Left lung (tissue), 10 donors: Measurements from ENCODE around the gene B3GALT2. TPM values are rescaled to one million over a fixed set of nuclear protein-coding genes. Genes with fewer than 3 reads are reported as not detected.

ENCODE experiments used
- ATAC-seq: fragments of 200-7000 bp; cut with Tn5 transposase; one replicate; pipeline ENCODE4 v1.9.1; 2020; ENCODE audit warnings: moderate library complexity
- DNase-seq, 4 donors: peaks; one replicate each; pipeline ENCODE4 v3.0.0-alpha.2; 2013 to 2020
- H3K27ac ChIP-seq, 2 donors: fragments of 200-600 bp; sonication (generic) in 1 of 2; one replicate each; pipeline versions ENCODE4 v1.5.0 to v1.8.0; 2020 to 2021
- H3K27me3 ChIP-seq, 2 donors: fragments of 200-600 bp; sonication (generic) in 1 of 2; one replicate each; pipeline versions ENCODE4 v1.5.0 to v1.8.0; 2020 to 2021
- H3K36me3 ChIP-seq, 2 donors: fragments of 200-600 bp; sonication (generic) in 1 of 2; one replicate each; pipeline versions ENCODE4 v1.5.0 to v1.8.0; 2020 to 2021
- H3K4me1 ChIP-seq, 2 donors: fragments of 200-600 bp; one replicate each; pipeline ENCODE4 v1.8.0; 2021
- H3K4me3 ChIP-seq, 2 donors: fragments of 200-600 bp; sonication (generic) in 1 of 2; one replicate each; pipeline versions ENCODE4 v1.5.0 to v1.8.0; 2020 to 2021; ENCODE audit warnings: mild to moderate bottlenecking in 1 of 2
- H3K9me3 ChIP-seq, 2 donors: fragments of 200-600 bp; sonication (generic) in 1 of 2; one replicate each; pipeline versions ENCODE4 v1.5.0 to v1.8.0; 2020 to 2021
- intact Hi-C, 2 donors: fragments of 100-400 bp; cut with DNase I; formaldehyde crosslinking; loops; one replicate each; pipeline versions ENCODE4 v1.11.2 to v1.14.2; 2022
- polyA plus RNA-seq, 6 donors: library from polyadenylated mRNA; unstranded; fragments of 120-200 nt; gene quantifications; one replicate each; pipeline ENCODE4 v1.2.1, GENCODE V29; 2013; ENCODE audit not compliant: insufficient read length in 6 of 6
- total RNA-seq, 2 donors: library from RNA; stranded (reverse); fragmentation: NEBNext Ultra II Directional; extraction: Animal tissue kit (Norgen Biotek cat#: 25700); gene quantifications; one replicate each; pipeline ENCODE4 v1.2.1, GENCODE V29; 2021
- TF ChIP-seq, protein P1 (sequence below), 2 donors: fragments of 200-600 bp; sonication (generic) in 1 of 2; IDR thresholded peaks; one replicate each; pipeline versions ENCODE4 v1.5.0 to v1.8.0; 2021; ENCODE audit warnings: antibody characterized with exemption in 2 of 2
- donor health status: DM: no; HTN: yes; CAD: no.
- donor health status: DM: no; HTN: no; CAD: no.

B3GALT2 gene
- total and polyA plus RNA-seq, 8 donors = 1.9 to 26.5 (median 18.6) TPM

DNA sequence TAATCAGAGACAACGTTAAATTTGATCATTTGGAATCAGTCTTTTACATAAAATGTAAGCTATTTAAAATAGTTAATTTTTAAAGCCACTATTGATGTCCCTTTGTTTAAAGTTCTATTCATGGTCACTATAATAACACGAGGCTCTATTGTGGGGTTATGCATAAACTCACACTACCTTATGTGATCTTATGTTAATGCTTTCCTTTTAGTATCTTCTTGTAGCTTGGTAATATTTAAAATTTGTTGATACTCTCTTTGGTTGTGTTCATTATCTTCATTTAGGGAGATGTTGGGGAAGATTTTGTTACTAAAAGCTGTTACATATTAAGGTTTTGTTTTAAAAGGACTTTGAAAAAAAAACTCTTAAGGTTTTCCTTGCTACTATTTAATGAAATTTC is 1.2 kb downstream of the B3GALT2 start:
- no peaks in the 10 kb centered on the region for H3K27me3 ChIP-seq
- TF ChIP-seq, protein P1, sequence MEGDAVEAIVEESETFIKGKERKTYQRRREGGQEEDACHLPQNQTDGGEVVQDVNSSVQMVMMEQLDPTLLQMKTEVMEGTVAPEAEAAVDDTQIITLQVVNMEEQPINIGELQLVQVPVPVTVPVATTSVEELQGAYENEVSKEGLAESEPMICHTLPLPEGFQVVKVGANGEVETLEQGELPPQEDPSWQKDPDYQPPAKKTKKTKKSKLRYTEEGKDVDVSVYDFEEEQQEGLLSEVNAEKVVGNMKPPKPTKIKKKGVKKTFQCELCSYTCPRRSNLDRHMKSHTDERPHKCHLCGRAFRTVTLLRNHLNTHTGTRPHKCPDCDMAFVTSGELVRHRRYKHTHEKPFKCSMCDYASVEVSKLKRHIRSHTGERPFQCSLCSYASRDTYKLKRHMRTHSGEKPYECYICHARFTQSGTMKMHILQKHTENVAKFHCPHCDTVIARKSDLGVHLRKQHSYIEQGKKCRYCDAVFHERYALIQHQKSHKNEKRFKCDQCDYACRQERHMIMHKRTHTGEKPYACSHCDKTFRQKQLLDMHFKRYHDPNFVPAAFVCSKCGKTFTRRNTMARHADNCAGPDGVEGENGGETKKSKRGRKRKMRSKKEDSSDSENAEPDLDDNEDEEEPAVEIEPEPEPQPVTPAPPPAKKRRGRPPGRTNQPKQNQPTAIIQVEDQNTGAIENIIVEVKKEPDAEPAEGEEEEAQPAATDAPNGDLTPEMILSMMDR (IDR thresholded peaks at IDR 0.05) = no peak
- no peaks in the 10 kb centered on the region for H3K36me3 ChIP-seq
- H3K27ac ChIP-seq = peak overlapping the region; percentile 39 to 65
- intact Hi-C loops = no loop called here
- H3K4me3 ChIP-seq = no peak overlapping the region
- H3K4me1 ChIP-seq = peaks cover 0 to 54% of the 10 kb centered on the region in 2 donors
- ATAC-seq (no peak), DNase-seq (peak in 1 of 4 donors; percentile 11)
- H3K9me3 ChIP-seq = no peaks in the 10 kb centered on the region

DNA sequence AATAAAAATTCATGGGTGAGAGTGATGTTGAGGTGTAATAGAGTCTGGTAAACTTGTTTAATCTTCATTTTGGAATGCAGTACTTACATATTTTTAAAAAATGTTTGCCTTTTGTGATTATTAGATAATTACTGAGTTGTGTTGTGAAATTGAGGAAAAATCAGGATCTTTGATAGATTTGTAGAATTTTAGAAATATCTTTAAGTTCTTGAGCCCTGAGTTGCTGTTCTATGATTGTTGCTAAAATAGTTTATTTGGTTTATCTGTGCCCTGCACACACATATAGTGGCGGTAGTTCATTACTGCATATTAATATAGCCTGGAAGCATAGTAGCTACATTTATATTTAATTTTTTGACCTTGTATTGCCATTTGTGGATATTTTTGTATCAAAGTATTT is 1.6 kb downstream of the B3GALT2 start:
- ATAC-seq (no peak), DNase-seq (no peak)
- peaks cover 0 to 54% of the 10 kb centered on the region in 2 donors for H3K4me1 ChIP-seq
- H3K4me3 ChIP-seq = no peak overlapping the region
- H3K36me3 ChIP-seq = no peaks in the 10 kb centered on the region
- H3K9me3 ChIP-seq = no peaks in the 10 kb centered on the region
- H3K27me3 ChIP-seq = no peaks in the 10 kb centered on the region
- H3K27ac ChIP-seq = peak overlapping the region; percentile 39 to 65
- TF ChIP-seq, protein P1 (IDR thresholded peaks at IDR 0.05) = no peak
- intact Hi-C loops = no loop called here

DNA sequence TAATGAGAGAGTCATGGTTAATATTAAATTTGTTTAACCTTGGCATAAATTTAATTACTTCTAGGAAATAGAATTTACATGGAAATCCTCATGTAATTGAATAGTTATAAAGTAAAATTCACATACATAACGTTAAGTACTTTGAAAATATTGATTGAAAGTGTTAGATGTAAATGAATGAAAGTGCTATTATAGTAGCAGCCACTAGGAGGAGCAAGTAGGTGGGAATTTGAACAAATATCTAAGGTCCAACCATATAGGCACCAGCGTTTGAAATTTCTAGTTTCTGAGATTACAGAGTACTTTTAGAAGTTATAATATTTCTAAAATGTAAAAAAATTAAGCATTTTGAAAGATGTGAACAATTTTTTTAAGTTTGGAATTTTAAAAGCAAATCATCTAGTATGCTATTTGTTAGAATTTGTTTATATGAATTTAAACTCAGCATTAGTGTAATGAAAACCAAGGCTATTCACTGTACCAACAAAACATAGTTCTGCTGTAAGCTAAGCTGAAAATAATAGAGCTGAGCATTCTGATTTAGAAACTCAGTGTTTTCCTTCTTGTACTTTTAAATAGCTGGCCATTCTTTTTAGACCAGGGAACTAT is 3.3 kb downstream of the B3GALT2 start:
- no peak overlapping the region for H3K4me3 ChIP-seq

DNA sequence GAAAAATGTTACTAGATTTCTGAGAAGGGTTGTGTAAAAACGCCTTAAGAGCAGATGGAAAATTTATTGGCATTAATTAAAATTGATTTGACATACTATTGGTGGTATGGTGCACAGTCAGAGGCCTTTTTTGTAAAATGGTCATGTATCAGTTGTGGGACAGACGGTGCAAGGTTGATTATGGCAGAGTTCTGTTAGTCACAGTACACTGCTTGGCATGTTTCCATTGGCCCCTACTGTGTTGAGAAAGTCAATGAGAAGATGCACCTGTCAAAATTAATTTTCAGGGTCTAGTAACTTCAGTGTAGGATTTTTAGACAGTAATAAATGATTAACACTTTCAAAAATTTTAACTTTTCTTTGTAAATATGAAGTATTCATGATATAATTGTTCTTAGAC is 4.4 kb downstream of the B3GALT2 start:
- Histone ChIP-seq H3K27ac (no peak overlapping the region), H3K9me3 (no peaks in the 10 kb centered on the region), H3K4me3 (no peak overlapping the region), H3K4me1 (peaks cover 0 to 37% of the 10 kb centered on the region in 2 donors), H3K36me3 (no peaks in the 10 kb centered on the region), H3K27me3 (no peaks in the 10 kb centered on the region)
- intact Hi-C loops = no loop called here
- TF ChIP-seq, protein P1 (IDR thresholded peaks at IDR 0.05) = no peak
- no peak for ATAC-seq
- no peak for DNase-seq

More for the DNA sequence above, 3.3 kb downstream of the B3GALT2 start:
- Histone ChIP-seq H3K27ac (no peak overlapping the region), H3K4me1 (peaks cover 0 to 48% of the 10 kb centered on the region in 2 donors), H3K27me3 (no peaks in the 10 kb centered on the region), H3K9me3 (no peaks in the 10 kb centered on the region), H3K36me3 (no peaks in the 10 kb centered on the region)
- intact Hi-C loops = no loop called here
- TF ChIP-seq, protein P1 (IDR thresholded peaks at IDR 0.05) = peak; percentile 68 to 81
- ATAC-seq (peak; percentile 81), DNase-seq (peak in 2 of 4 donors; percentile 57 to 72)

DNA sequence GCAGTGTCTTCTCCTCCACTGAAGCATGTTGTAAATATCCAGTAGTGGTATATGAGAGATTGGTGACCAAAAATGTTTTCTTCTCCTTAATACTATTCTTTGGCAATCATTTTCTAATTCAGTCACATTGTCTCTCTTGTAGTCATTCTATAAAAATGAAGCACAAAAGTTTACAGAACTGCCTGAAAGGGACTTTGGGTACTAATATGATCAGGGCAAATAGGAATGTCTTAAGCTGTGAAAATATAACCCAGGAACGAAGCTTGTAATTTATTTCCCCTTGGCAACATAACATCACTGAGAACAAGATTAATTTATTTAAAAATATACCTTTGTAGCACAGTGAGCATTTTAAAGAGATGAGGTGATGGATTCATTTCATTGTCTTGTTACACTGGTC is 4.9 kb downstream of the B3GALT2 start:
- H3K27ac ChIP-seq = no peak overlapping the region
- peaks cover 0 to 32% of the 10 kb centered on the region in 2 donors for H3K4me1 ChIP-seq
- DNase-seq = no peak
- intact Hi-C loops = no loop called here
- ATAC-seq = no peak
- H3K4me3 ChIP-seq = no peak overlapping the region
- no peaks in the 10 kb centered on the region for H3K27me3 ChIP-seq
- H3K36me3 ChIP-seq = no peaks in the 10 kb centered on the region
- TF ChIP-seq, protein P1 (IDR thresholded peaks at IDR 0.05) = no peak
- H3K9me3 ChIP-seq = no peaks in the 10 kb centered on the region
